ENCODE data around the gene PTPRJ. TPM values are rescaled to one million over a fixed set of nuclear protein-coding genes. Genes with fewer than 3 reads are reported as not detected.

Gene PTPRJ
- total and polyA plus RNA-seq, 5 experiments from 2014 or later, result 4.3 to 23.7 (median 10.2) TPM

DNA sequence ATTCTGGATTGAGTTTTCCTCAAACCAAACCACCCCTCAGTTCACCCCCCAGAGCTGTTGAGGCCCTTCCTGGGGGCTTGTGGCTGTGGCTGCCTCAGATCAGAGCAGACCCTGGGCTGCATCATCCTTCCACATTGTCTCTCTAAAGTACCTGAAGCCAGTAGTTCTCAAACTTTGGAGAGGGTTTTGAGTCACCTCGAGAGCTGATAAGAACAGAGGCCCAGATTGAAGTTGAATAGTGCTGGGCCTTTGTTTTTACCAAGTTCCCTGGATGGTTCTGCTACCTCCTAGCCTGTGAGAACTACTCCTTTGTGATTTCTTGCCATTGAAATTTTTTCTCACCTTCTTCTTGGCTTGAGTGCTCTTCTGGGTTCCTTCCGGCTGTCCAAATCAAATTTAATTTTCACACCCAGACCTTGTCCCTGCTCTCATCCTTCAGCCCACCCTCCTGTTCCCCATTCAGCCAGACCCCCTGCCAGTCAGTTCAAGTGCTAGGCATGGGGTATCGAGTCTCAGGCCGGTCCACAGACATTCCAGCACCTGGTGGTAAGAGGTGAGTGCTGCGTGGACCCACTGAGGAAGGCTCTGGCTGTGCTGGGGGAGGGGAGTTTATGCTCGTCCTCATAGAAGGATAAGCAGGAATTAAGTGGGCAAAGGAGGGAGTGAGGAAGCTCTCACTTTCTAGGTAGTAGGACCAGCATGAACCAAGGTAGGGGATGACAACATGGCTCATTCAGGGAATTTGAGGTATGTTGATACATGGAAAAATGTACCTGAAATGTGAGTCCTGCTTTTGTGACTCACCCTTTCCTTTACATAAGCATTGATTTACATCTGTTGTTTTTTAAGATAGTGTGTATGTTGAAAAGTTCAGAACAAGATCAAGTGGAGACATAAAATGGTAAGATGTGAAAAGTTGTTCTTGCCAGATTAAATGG is 116.5 kb downstream of the PTPRJ start:
- Mint-ChIP-seq H3K4me3 (no peak overlapping the region), H3K4me1 (peaks cover 12 to 70% (median 24%) of the 10 kb centered on the region in 4 donors), H3K27me3 (peaks cover 0 to 2% (median 0%) of the 10 kb centered on the region in 5 donors), H3K9me3 (no peaks in the 10 kb centered on the region), H3K36me3 (no peaks in the 10 kb centered on the region), H3K27ac (peak overlapping the region in 4 of 10 donors; percentile 16 to 65 (median 54))
- ATAC-seq, result no peak
- POLR2A ChIA-PET, result interaction anchor here (0.7 kb wide), 1 partner anchor 156 kb away, joined by 3 read pairs; no protein-coding TSS in a partner anchor
- DNase-seq, result no peak

DNA sequence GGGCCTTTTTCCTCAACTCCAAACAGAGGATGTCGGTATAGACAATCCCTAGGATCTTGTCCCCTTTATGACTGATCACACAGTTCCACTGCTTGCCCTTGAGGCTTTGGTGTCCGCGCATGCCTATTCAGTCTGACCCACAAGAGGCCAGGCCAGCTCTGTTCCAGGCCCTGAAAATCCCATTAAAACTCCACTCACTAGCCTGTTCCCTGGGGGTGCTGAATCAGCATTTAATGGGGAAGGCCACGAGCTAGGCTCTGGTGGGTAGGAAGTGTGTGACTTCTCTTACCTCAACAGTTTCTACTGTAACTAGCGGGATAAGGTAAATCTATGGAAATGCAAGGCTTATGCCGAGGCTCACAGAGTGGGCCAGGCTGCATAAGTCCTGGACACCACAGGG is 117.7 kb downstream of the PTPRJ start:
- POLR2A ChIA-PET, result interaction anchor here (0.7 kb wide), 1 partner anchor 157 kb away, joined by 3 read pairs; no protein-coding TSS in a partner anchor
- no peak for DNase-seq
- Mint-ChIP-seq H3K27ac (no peak overlapping the region), H3K4me1 (peaks cover 15 to 78% (median 26%) of the 10 kb centered on the region in 4 donors), H3K27me3 (no peaks in the 10 kb centered on the region), H3K9me3 (no peaks in the 10 kb centered on the region), H3K36me3 (no peaks in the 10 kb centered on the region), H3K4me3 (no peak overlapping the region)
- no peak for ATAC-seq

DNA sequence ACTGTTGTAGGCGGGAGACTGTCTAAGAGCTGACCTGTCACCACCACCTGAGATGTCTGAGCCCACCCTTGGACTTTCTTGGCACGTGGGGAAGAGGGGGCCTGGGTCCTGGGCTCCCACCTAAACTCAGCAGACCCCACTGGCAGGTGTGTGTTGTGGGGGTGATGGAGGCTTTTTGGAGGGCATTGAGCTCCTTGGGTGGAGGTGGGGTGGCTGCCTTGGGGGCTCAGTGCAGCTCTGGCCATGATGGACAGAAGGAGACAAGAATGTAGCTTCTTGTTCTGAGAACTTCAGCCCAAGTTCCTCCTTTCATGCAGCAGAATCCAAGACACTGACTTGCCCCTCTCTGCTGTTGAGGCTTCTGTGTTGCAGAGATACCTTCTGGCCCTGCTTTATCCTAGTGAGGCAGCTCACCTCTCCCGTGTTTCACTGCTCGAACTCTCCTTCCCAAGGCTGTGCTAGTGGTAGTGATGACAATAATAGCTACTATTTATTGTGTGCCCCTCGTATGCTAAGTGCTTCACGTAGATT is 119.6 kb downstream of the PTPRJ start:
- Mint-ChIP-seq H3K27ac (peak overlapping the region in 2 of 10 donors; percentile 47 to 48), H3K36me3 (no peaks in the 10 kb centered on the region), H3K4me3 (no peak overlapping the region), H3K9me3 (no peaks in the 10 kb centered on the region), H3K27me3 (no peaks in the 10 kb centered on the region), H3K4me1 (peaks cover 9 to 76% (median 24%) of the 10 kb centered on the region in 4 donors)
- ATAC-seq (no peak), DNase-seq (no peak)
- POLR2A ChIA-PET, result interaction anchor here (0.7 to 1.1 kb wide), 2 partner anchors 10 to 76 kb away, joined by 3 to 6 read pairs; no protein-coding TSS in a partner anchor

DNA sequence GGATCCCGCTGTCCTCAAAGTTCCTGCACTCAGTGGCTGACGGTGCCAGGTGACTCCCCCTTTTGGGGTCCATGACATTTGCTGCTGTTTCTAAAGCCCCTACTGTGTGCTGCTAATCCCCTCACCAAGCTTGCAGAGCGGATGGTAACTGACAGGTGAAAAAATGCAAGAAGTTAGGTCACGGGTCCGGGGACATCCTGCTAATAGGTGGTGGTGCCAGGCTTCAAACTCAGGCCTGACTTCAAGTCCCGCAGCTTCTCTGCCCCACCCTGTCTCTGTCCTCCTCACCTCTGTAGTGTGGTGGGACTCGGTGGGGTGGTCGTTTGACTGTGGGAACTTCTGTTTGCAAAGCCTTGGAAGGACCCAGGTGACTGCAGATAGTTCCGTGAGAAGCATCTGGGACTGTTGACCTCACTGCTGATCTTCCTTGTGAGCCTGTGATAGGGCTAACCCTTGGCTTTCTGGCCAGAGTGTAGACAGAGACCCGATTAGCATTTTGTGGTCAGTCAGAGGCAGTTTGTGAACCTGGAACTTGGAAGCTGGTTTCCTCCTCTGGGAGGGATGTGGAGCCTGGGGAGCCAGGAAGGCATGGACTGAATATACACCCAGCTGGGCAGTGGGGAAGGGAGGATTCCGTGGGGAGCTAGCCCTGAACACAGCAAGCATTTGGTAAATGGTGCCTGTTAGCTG is 120.8 kb downstream of the PTPRJ start:
- ATAC-seq, result no peak
- Mint-ChIP-seq H3K27me3 (no peaks in the 10 kb centered on the region), H3K36me3 (no peaks in the 10 kb centered on the region), H3K27ac (peak overlapping the region in 2 of 10 donors; percentile 33 to 41), H3K4me1 (peaks cover 12 to 78% (median 22%) of the 10 kb centered on the region in 4 donors), H3K9me3 (no peaks in the 10 kb centered on the region), H3K4me3 (no peak overlapping the region)
- DNase-seq, result no peak
- POLR2A ChIA-PET, result no interaction called here

DNA sequence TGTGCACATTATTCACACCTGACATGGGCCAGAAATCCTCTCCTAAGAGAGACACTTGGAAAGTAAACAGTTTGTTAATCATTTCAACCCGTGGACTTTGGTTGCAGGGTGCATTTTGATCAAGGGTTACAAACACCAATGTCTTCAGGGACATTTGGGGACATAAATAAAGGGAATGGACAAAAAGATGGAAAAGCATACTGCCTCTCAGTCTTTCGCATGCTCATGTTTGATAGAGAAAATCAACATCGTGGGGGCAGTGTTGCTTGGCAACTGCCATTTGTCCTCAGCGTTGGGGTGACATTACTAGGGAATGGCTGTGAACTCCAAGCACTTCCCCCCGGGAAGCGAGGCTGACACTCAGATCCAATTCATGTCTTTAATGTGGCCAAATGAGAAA is 121.6 kb downstream of the PTPRJ start:
- ATAC-seq, result no peak

DNA sequence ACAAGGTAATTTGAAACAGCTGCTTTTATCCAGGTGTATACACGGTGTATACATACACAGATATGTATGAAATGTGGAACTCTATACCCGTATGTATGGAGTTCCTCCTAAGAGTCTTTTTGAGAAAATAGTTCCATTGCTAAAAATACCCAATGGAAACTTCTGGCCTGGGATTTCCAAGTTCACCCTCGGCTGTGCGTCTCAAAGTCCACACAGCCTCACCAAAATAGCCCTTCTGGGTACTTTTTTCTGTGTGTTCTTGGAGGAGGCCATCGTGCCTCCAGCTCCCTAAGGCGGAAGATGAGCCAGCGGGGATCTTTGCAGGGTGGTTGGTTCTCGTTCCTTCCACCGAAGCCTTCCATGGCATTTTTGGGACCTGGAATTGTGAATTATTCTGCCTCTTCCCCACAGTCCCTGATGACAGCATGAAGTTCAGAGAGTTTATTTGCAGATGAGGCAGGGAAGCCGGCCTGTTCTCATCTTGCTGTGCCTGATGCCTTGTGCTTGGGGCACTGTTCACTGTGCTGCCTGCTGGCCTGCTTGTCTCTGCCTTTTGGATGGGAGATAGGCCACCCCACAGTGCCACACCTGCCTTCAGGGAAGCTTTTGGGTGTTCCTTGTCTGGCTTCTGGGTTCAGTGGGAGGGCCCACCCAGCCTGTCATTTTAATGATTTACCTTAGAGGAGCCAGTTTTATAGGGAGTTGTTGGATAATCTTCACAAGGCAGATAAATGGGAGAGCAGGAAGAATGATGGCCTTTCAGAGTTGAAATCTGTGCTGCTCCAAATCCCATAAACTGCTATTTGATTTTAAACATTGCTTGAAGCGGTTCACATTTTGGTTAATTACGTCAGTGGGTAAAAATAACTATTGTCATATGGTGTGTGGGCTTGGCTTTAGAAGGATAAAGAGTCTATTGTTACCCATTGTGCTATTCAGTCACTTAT is 123.5 kb downstream of the PTPRJ start:
- POLR2A ChIA-PET, result no interaction called here
- Mint-ChIP-seq H3K27ac (peak overlapping the region in 3 of 10 donors; percentile 24 to 37 (median 36)), H3K27me3 (no peaks in the 10 kb centered on the region), H3K9me3 (no peaks in the 10 kb centered on the region), H3K4me1 (peaks cover 21 to 86% (median 34%) of the 10 kb centered on the region in 4 donors), H3K4me3 (no peak overlapping the region), H3K36me3 (no peaks in the 10 kb centered on the region)
- ATAC-seq (no peak), DNase-seq (no peak)

More for the DNA sequence above, 121.6 kb downstream of the PTPRJ start:
- Mint-ChIP-seq H3K27ac (peak overlapping the region in 1 of 10 donors; percentile 33), H3K9me3 (no peaks in the 10 kb centered on the region), H3K36me3 (no peaks in the 10 kb centered on the region), H3K4me1 (peaks cover 13 to 78% (median 23%) of the 10 kb centered on the region in 4 donors), H3K27me3 (no peaks in the 10 kb centered on the region), H3K4me3 (no peak overlapping the region)
- POLR2A ChIA-PET, result no interaction called here
- no peak for DNase-seq

DNA sequence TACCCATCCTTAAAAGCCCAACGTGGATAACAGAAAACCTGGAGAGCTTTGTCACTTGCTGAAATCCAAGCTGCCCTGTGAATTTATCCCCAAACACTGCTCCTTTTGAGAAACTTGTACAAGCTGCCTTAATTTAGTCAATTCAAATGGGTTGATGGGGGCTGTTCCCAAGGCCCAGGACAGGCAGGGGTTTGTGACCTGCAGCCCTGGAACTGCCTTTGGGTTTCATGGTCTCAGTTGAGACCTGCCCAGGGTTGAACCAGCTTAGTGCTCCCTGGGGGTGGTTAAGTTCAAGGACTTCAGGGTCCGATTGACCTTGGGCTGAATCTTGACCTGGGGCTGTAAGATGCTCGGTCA is 124.2 kb downstream of the PTPRJ start:
- POLR2A ChIA-PET, result interaction anchor here (2.1 kb wide), 1 partner anchor 170 kb away, joined by 6 read pairs; no protein-coding TSS in a partner anchor
- no peak overlapping the region for H3K4me3 Mint-ChIP-seq
- no peaks in the 10 kb centered on the region for H3K9me3 Mint-ChIP-seq
- H3K27ac Mint-ChIP-seq, result peak overlapping the region in 1 of 10 donors; percentile 7
- peaks cover 21 to 86% (median 33%) of the 10 kb centered on the region in 4 donors for H3K4me1 Mint-ChIP-seq
- ATAC-seq, result no peak
- H3K36me3 Mint-ChIP-seq, result no peaks in the 10 kb centered on the region
- DNase-seq, result no peak
- no peaks in the 10 kb centered on the region for H3K27me3 Mint-ChIP-seq

DNA sequence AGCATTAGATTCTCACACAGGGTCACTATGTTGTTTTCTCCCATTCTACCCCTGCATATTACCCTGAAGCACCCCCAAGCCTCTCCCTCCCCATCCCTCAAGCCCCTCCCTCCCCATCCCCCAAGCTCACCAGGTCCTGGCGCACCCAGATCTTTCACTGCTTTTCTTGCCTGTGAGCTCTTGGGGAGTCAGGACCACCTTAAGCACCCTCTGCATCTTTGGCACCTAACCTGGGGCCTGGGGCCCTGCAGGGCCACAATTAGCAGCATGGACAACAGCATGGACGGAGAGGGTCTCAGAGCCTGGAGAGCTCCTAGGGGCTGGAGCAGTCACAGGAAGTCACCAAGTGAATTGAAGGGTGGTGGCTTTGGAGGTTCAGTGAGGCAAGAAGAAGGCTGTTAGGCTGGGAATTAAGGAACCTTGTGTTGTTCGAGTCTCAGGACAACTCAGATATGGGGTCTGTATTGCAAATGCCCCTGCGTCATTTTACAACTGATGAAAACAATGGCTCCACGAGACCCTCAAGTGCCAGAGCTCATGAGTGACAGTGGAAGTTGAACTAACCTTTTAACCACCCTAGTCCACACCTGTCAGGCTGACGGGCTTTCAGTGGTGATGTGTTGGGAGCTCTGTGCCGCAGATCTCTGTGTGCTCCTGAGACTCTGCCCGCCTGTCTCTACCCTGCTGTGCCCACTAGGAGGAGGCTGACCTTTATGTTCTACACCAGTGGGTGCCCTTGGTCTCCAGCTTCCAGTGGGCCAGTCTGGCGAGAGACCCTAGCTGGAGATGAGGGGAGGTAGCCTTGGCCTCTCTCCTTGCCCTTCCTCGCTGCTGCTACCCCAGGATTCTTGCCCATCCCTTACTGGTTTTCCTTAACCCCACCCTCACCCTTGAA is 125.0 kb downstream of the PTPRJ start:
- Mint-ChIP-seq H3K4me1 (peaks cover 22 to 83% (median 37%) of the 10 kb centered on the region in 4 donors), H3K36me3 (no peaks in the 10 kb centered on the region), H3K27me3 (no peaks in the 10 kb centered on the region), H3K9me3 (no peaks in the 10 kb centered on the region), H3K4me3 (no peak overlapping the region), H3K27ac (peak overlapping the region in 5 of 10 donors; percentile 27 to 82 (median 56))
- POLR2A ChIA-PET, result interaction anchor here (2.1 kb wide), 1 partner anchor 170 kb away, joined by 6 read pairs; no protein-coding TSS in a partner anchor
- no peak for DNase-seq
- no peak for ATAC-seq

DNA sequence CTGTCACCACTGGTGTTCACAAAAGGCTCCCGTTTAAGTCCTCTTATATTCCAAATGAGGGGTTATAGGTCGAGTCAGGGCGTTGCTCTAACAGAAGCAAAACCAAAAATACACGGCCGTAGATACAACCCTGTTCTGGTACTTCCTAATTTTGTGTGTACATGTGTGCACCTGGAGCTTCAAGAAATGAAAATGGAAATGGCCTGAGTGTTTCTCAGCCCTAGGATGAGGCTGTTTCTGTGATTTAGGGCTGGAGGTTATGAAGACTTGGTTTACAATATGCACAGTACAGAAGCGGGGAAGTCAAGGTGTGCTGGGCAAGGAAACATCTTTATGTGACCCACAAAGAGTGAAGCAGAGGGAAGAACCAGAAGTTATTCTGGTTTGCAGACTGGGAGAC is 125.8 kb downstream of the PTPRJ start:
- DNase-seq, result no peak
- Mint-ChIP-seq H3K27ac (peak overlapping the region in 7 of 10 donors; percentile 3 to 82 (median 27)), H3K27me3 (no peaks in the 10 kb centered on the region), H3K36me3 (no peaks in the 10 kb centered on the region), H3K4me3 (peak overlapping the region in 1 of 10 donors; percentile 39), H3K4me1 (peaks cover 22 to 84% (median 37%) of the 10 kb centered on the region in 4 donors), H3K9me3 (no peaks in the 10 kb centered on the region)
- ATAC-seq, result no peak
- POLR2A ChIA-PET, result interaction anchor here (2.1 kb wide), 1 partner anchor 171 kb away, joined by 6 read pairs; no protein-coding TSS in a partner anchor

DNA sequence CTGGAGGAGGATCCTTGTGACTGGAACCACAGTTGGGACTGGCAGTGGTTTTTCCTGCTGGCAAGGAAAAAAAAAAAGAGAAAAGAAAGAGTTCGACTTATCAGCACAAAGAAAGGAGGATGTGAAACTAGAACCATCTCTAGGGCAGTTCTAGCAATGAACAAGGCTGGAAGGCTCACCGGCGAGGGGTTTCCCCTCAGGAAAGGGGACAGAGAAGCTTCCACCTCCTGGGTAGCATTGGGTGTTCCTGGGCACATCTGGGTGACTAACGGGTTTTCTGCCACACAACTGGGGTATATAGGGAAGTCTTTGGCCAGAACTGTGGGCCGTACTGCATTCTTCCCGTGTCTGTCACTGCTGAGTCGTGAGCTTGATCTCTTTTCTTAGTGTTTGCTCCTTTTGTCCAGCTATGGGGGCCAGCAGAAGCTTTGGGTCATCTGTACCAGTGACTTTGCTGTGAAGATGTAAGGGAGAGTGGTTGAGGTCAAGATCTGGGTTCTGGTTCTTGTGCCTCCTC is 126.9 kb downstream of the PTPRJ start:
- peaks cover 0 to 4% (median 0%) of the 10 kb centered on the region in 3 donors for H3K36me3 Mint-ChIP-seq
- H3K4me1 Mint-ChIP-seq, result peaks cover 21 to 84% (median 33%) of the 10 kb centered on the region in 4 donors
- H3K4me3 Mint-ChIP-seq, result peak overlapping the region in 1 of 10 donors; percentile 43
- POLR2A ChIA-PET, result interaction anchor here (0.7 to 1.6 kb wide), 6 partner anchors 47 to 171 kb away, joined by 3 to 6 read pairs (median 4); no protein-coding TSS in a partner anchor
- H3K27ac Mint-ChIP-seq, result peak overlapping the region in 8 of 10 donors; percentile 0 to 82 (median 62)
- no peaks in the 10 kb centered on the region for H3K9me3 Mint-ChIP-seq
- ATAC-seq, result peak in 1 of 2 donors; percentile 17
- DNase-seq, result peak in 1 of 10 donors; percentile 42
- no peaks in the 10 kb centered on the region for H3K27me3 Mint-ChIP-seq

Measured in naive thymus-derived CD8-positive, alpha-beta T cell (primary cell).